H1 (cell line): ENCODE measurements around the gene CUL4A. TPM values are rescaled to one million over a fixed set of nuclear protein-coding genes. Genes with fewer than 3 reads are reported as not detected.

Experiments
- CTCF ChIA-PET: fragments of 300-600 bp; sonication (Branson Sonifier 250); formaldehyde crosslinking; loops from one replicate; lab custom pipeline; 2021; ENCODE audit not compliant: partially characterized antibody; lab: Charles Lee
- POLR2A ChIA-PET: fragments of 300-600 bp; sonication (Branson Sonifier 250); formaldehyde crosslinking; loops from one replicate; lab custom pipeline; 2021; ENCODE audit warnings: inconsistent platforms; ENCODE audit not compliant: partially characterized antibody; lab: Charles Lee
- DNase-seq, 2 experiments: peaks; one replicate each; pipeline versions ENCODE4 v3.0.0 to v3.0.0-alpha.2; 2010 to 2022; ENCODE audit warnings: low spot score in 2 of 2, low read depth in 1 of 2, mixed read lengths in 1 of 2
- FAIRE-seq: peaks from 2 replicates; lab custom pipeline; 2011; peaks lifted over from hg19 to GRCh38; lab: Jason Lieb, UNC
- H2AFZ ChIP-seq: 2 replicates; pipeline ENCODE4 v1.8.1; 2012; ENCODE audit warnings: low read length, inconsistent platforms
- H2AK5ac ChIP-seq: 2 replicates; pipeline ENCODE4 v1.6.1; 2013; ENCODE audit warnings: low read depth, low read length
- H2BK120ac ChIP-seq: replicated peaks from 2 replicates; pipeline ENCODE3; 2013; ENCODE audit warnings: low read depth, low read length, inconsistent platforms
- H2BK12ac ChIP-seq: 2 replicates; pipeline ENCODE4 v1.6.1; 2013; ENCODE audit warnings: low read depth, low read length
- H2BK15ac ChIP-seq: 2 replicates; pipeline ENCODE4 v1.6.1; 2013; ENCODE audit warnings: low read length
- H2BK20ac ChIP-seq: 2 replicates; pipeline ENCODE4 v1.6.1; 2013; ENCODE audit warnings: low read length
- H2BK5ac ChIP-seq: 2 replicates; pipeline ENCODE4 v1.6.1; 2013; ENCODE audit warnings: low read depth, low read length
- H3K14ac ChIP-seq: 2 replicates; pipeline ENCODE4 v1.6.1; 2013; ENCODE audit warnings: inconsistent platforms; ENCODE audit not compliant: insufficient read length
- H3K18ac ChIP-seq: 2 replicates; pipeline ENCODE4 v1.6.1; 2013; ENCODE audit warnings: low read length; ENCODE audit errors: extremely low read depth
- H3K23ac ChIP-seq: 2 replicates; pipeline ENCODE4 v1.6.1; 2013; ENCODE audit warnings: inconsistent platforms; ENCODE audit not compliant: insufficient read length
- H3K23me2 ChIP-seq: 2 replicates; pipeline ENCODE4 v1.6.1; 2013; ENCODE audit warnings: low read depth, low read length
- H3K27ac ChIP-seq: 2 replicates; pipeline ENCODE4 v1.6.1; 2011; ENCODE audit warnings: low read depth, low read length, inconsistent platforms
- H3K27me3 ChIP-seq, 4 experiments: replicated peaks in 1 of 4; 1 replicate in 1 of 4; 2 replicates in 3 of 4; pipeline versions ENCODE4 v1.6.1 to v1.8.1; 2011 to 2013; ENCODE audit warnings: low read length in 3 of 4, mild to moderate bottlenecking in 3 of 4, inconsistent platforms in 2 of 4, mixed read lengths in 2 of 4, moderate library complexity in 1 of 4; ENCODE audit not compliant: control insufficient read depth in 3 of 4, insufficient read depth in 3 of 4; ENCODE audit errors: extremely low read depth in 1 of 4
- H3K36me3 ChIP-seq, 4 experiments: 2 replicates each; pipeline versions ENCODE4 v1.6.1 to v1.8.1; 2011 to 2013; ENCODE audit warnings: mild to moderate bottlenecking in 4 of 4, low read length in 3 of 4, moderate library complexity in 2 of 4, control low read depth in 1 of 4, inconsistent platforms in 1 of 4; ENCODE audit not compliant: insufficient read depth in 4 of 4, control insufficient read depth in 2 of 4
- H3K4ac ChIP-seq: replicated peaks from 2 replicates; pipeline ENCODE3; 2013; ENCODE audit warnings: low read length, low read depth, mixed read lengths, inconsistent platforms; ENCODE audit not compliant: insufficient read length
- H3K4me1 ChIP-seq, 4 experiments: replicated peaks in 1 of 4; 1 replicate in 1 of 4; 2 replicates in 3 of 4; pipeline versions ENCODE4 v1.6.1 to v1.8.1; 2011 to 2013; ENCODE audit warnings: low read length in 3 of 4, inconsistent platforms in 2 of 4, mixed read lengths in 1 of 4; ENCODE audit not compliant: insufficient read depth in 4 of 4, control insufficient read depth in 3 of 4
- H3K4me2 ChIP-seq, 2 experiments: 2 replicates each; pipeline versions ENCODE4 v1.6.1 to v1.8.1; 2011 to 2013; ENCODE audit warnings: low read depth in 2 of 2, low read length in 2 of 2, control low read depth in 1 of 2, inconsistent platforms in 1 of 2, mild to moderate bottlenecking in 1 of 2; ENCODE audit not compliant: insufficient read depth in 1 of 2
- H3K4me3 ChIP-seq, 4 experiments: fragments of 200-600, 300-600 bp in 1 of 4; sonication (generic), shearing (Covaris generic), sonication (Bioruptor Twin) in 1 of 4; 2 replicates each; pipeline versions ENCODE4 v1.5.1 to v1.8.1; 2011 to 2016; ENCODE audit warnings: low read length in 4 of 4, low read depth in 3 of 4, control low read depth in 2 of 4, inconsistent platforms in 2 of 4, mild to moderate bottlenecking in 2 of 4, mixed read lengths in 1 of 4, moderate library complexity in 1 of 4; ENCODE audit not compliant: insufficient read depth in 2 of 4; ENCODE audit errors: extremely low read depth in 1 of 4
- H3K56ac ChIP-seq: replicated peaks from 2 replicates; pipeline ENCODE3; 2013; ENCODE audit warnings: low read depth, mild to moderate bottlenecking, mixed read lengths, low read length, inconsistent platforms; ENCODE audit not compliant: insufficient read length
- H3K79me1 ChIP-seq: 2 replicates; pipeline ENCODE4 v1.6.1; 2013; ENCODE audit warnings: low read depth, low read length, control low read depth
- H3K79me2 ChIP-seq, 2 experiments: 2 replicates each; pipeline versions ENCODE4 v1.6.1 to v1.8.1; 2012 to 2013; ENCODE audit warnings: low read length in 2 of 2, mild to moderate bottlenecking in 2 of 2, inconsistent platforms in 1 of 2; ENCODE audit not compliant: insufficient read depth in 2 of 2, control insufficient read depth in 1 of 2
- H3K9ac ChIP-seq, 4 experiments: replicated peaks in 1 of 4; 1 replicate in 1 of 4; 2 replicates in 3 of 4; pipeline versions ENCODE4 v1.6.1 to v1.8.1; 2011 to 2013; ENCODE audit warnings: low read depth in 3 of 4, low read length in 3 of 4, control low read depth in 2 of 4, mild to moderate bottlenecking in 2 of 4, moderate library complexity in 2 of 4, inconsistent platforms in 1 of 4; ENCODE audit errors: extremely low read depth in 1 of 4
- H3K9me3 ChIP-seq, 2 experiments: 2 replicates each; pipeline versions ENCODE4 v1.6.1 to v1.8.1; 2012 to 2013; ENCODE audit warnings: mild to moderate bottlenecking in 2 of 2, moderate library complexity in 2 of 2, control low read depth in 1 of 2, inconsistent platforms in 1 of 2, low read depth in 1 of 2, low read length in 1 of 2, mixed read lengths in 1 of 2; ENCODE audit not compliant: insufficient read depth in 2 of 2
- H4K20me1 ChIP-seq, 2 experiments: replicated peaks in 1 of 2; 2 replicates each; pipeline versions ENCODE3 to v1.8.1; 2011 to 2013; ENCODE audit warnings: inconsistent platforms in 2 of 2, low read length in 2 of 2, mild to moderate bottlenecking in 1 of 2; ENCODE audit not compliant: insufficient read depth in 2 of 2, control insufficient read depth in 1 of 2
- H4K5ac ChIP-seq: 2 replicates; pipeline ENCODE4 v1.6.1; 2013; ENCODE audit warnings: low read length, low read depth, mixed read lengths, inconsistent platforms; ENCODE audit not compliant: insufficient read length
- H4K8ac ChIP-seq: 2 replicates; pipeline ENCODE4 v1.8.0; 2013; ENCODE audit warnings: mild to moderate bottlenecking, moderate library complexity, low read length, inconsistent platforms; ENCODE audit not compliant: insufficient read depth; ENCODE audit errors: extremely low read depth
- H4K91ac ChIP-seq: replicated peaks from 2 replicates; pipeline ENCODE3; 2013; ENCODE audit warnings: low read length, mixed read lengths, inconsistent platforms; ENCODE audit not compliant: insufficient read length
- KDM4A ChIP-seq: IDR thresholded peaks from one replicate; pipeline ENCODE4 v1.7.1; 2012; ENCODE audit warnings: low read depth, mild to moderate bottlenecking, moderate library complexity, low read length, inconsistent platforms; ENCODE audit not compliant: severe bottlenecking
- PHF8 ChIP-seq: fragments of 200-600 bp; sonication (generic); conservative IDR thresholded peaks from 2 replicates; pipeline ENCODE4 v1.7.1; 2012; ENCODE audit warnings: low read depth, mild to moderate bottlenecking, inconsistent platforms, low read length, moderate library complexity
- POLR2A ChIP-seq, 2 experiments: IDR thresholded peaks; 1 replicate in 1 of 2; 2 replicates in 1 of 2; pipeline ENCODE4 v1.6.1; 2011; ENCODE audit warnings: low read depth in 2 of 2, low read length in 2 of 2, mild to moderate bottlenecking in 2 of 2; ENCODE audit errors: control extremely low read depth in 1 of 2
- POLR2AphosphoS5 ChIP-seq: IDR thresholded peaks from 2 replicates; pipeline ENCODE4 v1.6.1; 2011; ENCODE audit warnings: low read depth, low read length
- SIRT6 ChIP-seq: IDR thresholded peaks from one replicate; pipeline ENCODE4 v1.7.1; 2012; ENCODE audit warnings: low read length, inconsistent platforms
- TAF1 ChIP-seq: IDR thresholded peaks from 2 replicates; pipeline ENCODE4 v1.6.1; 2011; ENCODE audit warnings: mild to moderate bottlenecking, low read depth, low read length
- TAF7 ChIP-seq: optimal IDR thresholded peaks from 2 replicates; pipeline ENCODE3; 2011; ENCODE audit warnings: low read depth, mild to moderate bottlenecking, inconsistent platforms, low read length, moderate library complexity, borderline replicate concordance
- TEAD4 ChIP-seq: IDR thresholded peaks from 2 replicates; pipeline ENCODE4 v1.6.1; 2012; ENCODE audit warnings: low read depth, low read length, inconsistent platforms, mixed read lengths
- WGBS, 2 experiments: shearing (Covaris generic) in 1 of 2; methylation state at CpG; one replicate each; pipeline versions ENCODE4 v1.1.6 to v1.1.7; 2013 to 2015; ENCODE audit warnings: low lambda C conversion rate in 2 of 2, mixed read lengths in 2 of 2, inconsistent platforms in 1 of 2, low coverage in 1 of 2, missing lambda C conversion rate in 1 of 2; ENCODE audit not compliant: insufficient replicate concordance in 2 of 2, insufficient coverage in 1 of 2, insufficient read length in 1 of 2; ENCODE audit errors: extremely low coverage in 1 of 2, missing lambda C conversion rate in 1 of 2; 5-methylcytosine and 5-hydroxymethylcytosine counted together
- polyA plus RNA-seq, 7 experiments: library from polyadenylated mRNA; depleted of rRNA in 3 of 7; stranded (reverse) in 5 of 7; unstranded in 2 of 7; fragments of >200 nt in 5 of 7; fragments of 200-250 nt in 2 of 7; gene quantifications; 1 replicate in 5 of 7; 2 replicates in 1 of 7; 4 replicates in 1 of 7; pipeline versions ENCODE4 v1.2.1 to v1.2.3, GENCODE V29; 2011 to 2013; ENCODE audit warnings: missing spikeins in 2 of 7, mixed read lengths in 2 of 7
- total RNA-seq: library from RNA; stranded (reverse); fragmentation: NEBNext Ultra II Directional; extraction: Animal tissue kit (Norgen Biotek cat#: 25700); gene quantifications from 2 replicates; pipeline ENCODE4 v1.2.1, GENCODE V29; 2021
- TF ChIP-seq, protein P1 (sequence below): IDR thresholded peaks from 2 replicates; pipeline ENCODE4 v1.6.1; 2012; ENCODE audit warnings: inconsistent platforms
- TF ChIP-seq, protein P2 (sequence below): IDR thresholded peaks from 2 replicates; pipeline ENCODE4 v1.6.1; 2011; ENCODE audit warnings: low read length, improper control_type of control experiment

The CUL4A gene
- total and polyA plus RNA-seq, 2 of the 8 experiments (the other 6 are each of a cell fraction or from before 2014, with no cell fraction given) = 54.7 to 101 TPM

DNA sequence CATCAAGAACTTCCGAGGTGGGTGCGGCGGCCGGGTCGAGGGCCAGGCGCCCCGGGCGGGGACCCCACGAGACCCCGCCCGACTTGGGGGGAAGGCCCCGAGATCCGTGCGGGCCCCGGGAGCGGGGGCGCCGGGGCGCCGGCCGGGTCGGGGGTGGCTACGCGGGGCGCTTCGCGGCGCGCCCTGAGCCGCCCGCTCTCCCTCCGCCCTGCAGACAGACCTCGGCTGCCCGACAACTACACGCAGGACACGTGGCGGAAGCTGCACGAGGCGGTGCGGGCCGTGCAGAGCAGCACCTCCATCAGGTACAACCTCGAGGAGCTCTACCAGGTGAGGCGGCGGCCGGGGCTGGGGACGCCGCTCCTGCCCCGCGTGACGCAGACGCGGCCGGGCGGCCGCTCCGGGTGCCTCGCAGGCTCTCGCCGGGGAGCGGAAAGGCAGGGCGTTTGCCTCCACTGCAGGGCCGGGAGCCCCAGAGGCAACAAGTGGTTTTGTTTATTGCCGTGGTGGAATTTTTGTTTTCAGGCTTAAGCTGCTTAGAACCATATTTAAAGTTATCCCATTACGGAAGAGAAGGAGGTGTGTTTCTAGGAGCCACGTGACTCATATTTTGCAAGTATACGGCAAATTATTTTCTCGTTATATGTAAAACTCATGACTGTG lies 477 bp downstream of the CUL4A start:
- H3K4ac ChIP-seq = peak overlapping the region; percentile 94
- peak overlapping the region; percentile 69 for H3K27ac ChIP-seq
- FAIRE-seq (no peak), DNase-seq (peak in 1 of 2 experiments; percentile 76)
- WGBS, 2 experiments = 1% methylated on average over 45 of the region's 67 CpGs; no CpG with 5 or more reads in 1 of the 2 experiments
- H3K9me3 ChIP-seq = no peaks in the 10 kb centered on the region
- H2BK5ac ChIP-seq = peak overlapping the region; percentile 90; the same call in 1 of the 2 replicates
- ChIA-PET CTCF (interaction anchor here (0.6 to 1.5 kb wide), 3 partner anchors 10 to 118 kb away, joined by 3 read pairs; no protein-coding TSS in a partner anchor), POLR2A (interaction anchor here (0.6 to 3.7 kb wide), 27 partner anchors 9 to 1072 kb away, joined by 3 to 26 read pairs (median 4); partner anchors contain the start of genes GRTP1, LAMP1, TFDP1 and UPF3A)
- no peak overlapping the region for H2AK5ac ChIP-seq
- no peak overlapping the region for H2BK120ac ChIP-seq
- no peak overlapping the region for H2AFZ ChIP-seq
- H3K4me3 ChIP-seq = peak overlapping the region; percentile 76 to 83 (median 78)
- H4K5ac ChIP-seq = peak overlapping the region; percentile 90
- peaks cover 12% of the 10 kb centered on the region for H3K79me1 ChIP-seq
- H4K91ac ChIP-seq = peak overlapping the region; percentile 59
- H2BK20ac ChIP-seq = no peak overlapping the region
- peak overlapping the region; percentile 93 for H4K8ac ChIP-seq
- peak overlapping the region; percentile 68 to 78 for H3K4me2 ChIP-seq
- H3K14ac ChIP-seq = no peak overlapping the region
- no peak overlapping the region for H3K56ac ChIP-seq
- H3K9ac ChIP-seq = peak overlapping the region; percentile 49 to 87 (median 80); a peak in 6 of 7 replicates
- H3K79me2 ChIP-seq = peaks cover 48 to 84% of the 10 kb centered on the region in 2 experiments
- H3K18ac ChIP-seq = no peak overlapping the region; the same call in 1 of the 2 replicates
- no peak overlapping the region for H2BK12ac ChIP-seq
- H4K20me1 ChIP-seq = peaks cover 7 to 22% of the 10 kb centered on the region in 2 experiments
- peaks cover 5% of the 10 kb centered on the region for H3K23me2 ChIP-seq
- H3K23ac ChIP-seq = no peak overlapping the region
- no peak overlapping the region for H2BK15ac ChIP-seq
- peaks cover 2 to 6% (median 4%) of the 10 kb centered on the region in 4 experiments; a peak in 6 of 7 replicates for H3K4me1 ChIP-seq
- peaks cover 0 to 17% (median 1%) of the 10 kb centered on the region in 4 experiments; a peak in 4 of 8 replicates for H3K36me3 ChIP-seq
- no peaks in the 10 kb centered on the region for H3K27me3 ChIP-seq
- TF ChIP-seq KDM4A (peak; percentile 71), TEAD4 (no peak), POLR2AphosphoS5 (peak; percentile 71), PHF8 (peak; percentile 53), SIRT6 (no peak), POLR2A (IDR thresholded peaks at IDR 0.05; ENCODE audit: control extremely low read depth in 1 of 2, low read depth in 2 of 2, low read length in 2 of 2) (peak; percentile 50 to 51; a peak in 2 of 3 replicates), TAF1 (no peak; the same call in 1 of the 2 replicates), TAF7 (no peak)
- TF ChIP-seq, protein P1, sequence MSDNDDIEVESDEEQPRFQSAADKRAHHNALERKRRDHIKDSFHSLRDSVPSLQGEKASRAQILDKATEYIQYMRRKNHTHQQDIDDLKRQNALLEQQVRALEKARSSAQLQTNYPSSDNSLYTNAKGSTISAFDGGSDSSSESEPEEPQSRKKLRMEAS = peak; percentile 98
- TF ChIP-seq, protein P2, sequence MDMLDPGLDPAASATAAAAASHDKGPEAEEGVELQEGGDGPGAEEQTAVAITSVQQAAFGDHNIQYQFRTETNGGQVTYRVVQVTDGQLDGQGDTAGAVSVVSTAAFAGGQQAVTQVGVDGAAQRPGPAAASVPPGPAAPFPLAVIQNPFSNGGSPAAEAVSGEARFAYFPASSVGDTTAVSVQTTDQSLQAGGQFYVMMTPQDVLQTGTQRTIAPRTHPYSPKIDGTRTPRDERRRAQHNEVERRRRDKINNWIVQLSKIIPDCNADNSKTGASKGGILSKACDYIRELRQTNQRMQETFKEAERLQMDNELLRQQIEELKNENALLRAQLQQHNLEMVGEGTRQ = peak; percentile 35; the same call in 1 of the 2 replicates
